ENCODE data around the gene GAREM2. TPM values are rescaled to one million over a fixed set of nuclear protein-coding genes. Genes with fewer than 3 reads are reported as not detected.

GAREM2 gene
- total RNA-seq, 1 donor from 2014 or later, result 4.2 TPM

GRCh38 chr2:26161926-26162325 is 11.0 kb upstream of the GAREM2 start:
- Histone ChIP-seq H2AFZ (ENCODE audit: low read depth, low read length) (no peak overlapping the region), H3K27me3 (ENCODE audit: insufficient read depth, low read length) (peaks cover 2% of the 10 kb centered on the region), H3K4me3 (ENCODE audit: insufficient read depth, low read depth, low read length) (no peak overlapping the region), H4K20me1 (ENCODE audit: insufficient read depth, low read length) (no peaks in the 10 kb centered on the region), H3K79me2 (ENCODE audit: insufficient read depth, low read length) (no peaks in the 10 kb centered on the region), H3K9ac (ENCODE audit: low read length) (no peak overlapping the region), H3K4me1 (ENCODE audit: insufficient read depth, low read length) (no peaks in the 10 kb centered on the region), H3K36me3 (ENCODE audit: insufficient read depth, low read length) (no peaks in the 10 kb centered on the region), H3K9me3 (ENCODE audit: insufficient read depth, low read depth, low read length) (no peaks in the 10 kb centered on the region), H3K27ac (ENCODE audit: low read depth, low read length) (no peak overlapping the region), H3K4me2 (ENCODE audit: low read length) (no peak overlapping the region)
- no peak for DNase-seq (ENCODE audit: low read depth)
- FAIRE-seq, result no peak
- TF ChIP-seq CTCF (IDR thresholded peaks at IDR 0.05; ENCODE audit: insufficient read depth, low read depth, low read length), result no peak
- Mint-ChIP-seq H3K27me3 (ENCODE audit: low read depth, unreplicated experiment) (peaks cover 3% of the 10 kb centered on the region), H3K4me3 (ENCODE audit: unreplicated experiment) (no peak overlapping the region), H3K36me3 (ENCODE audit: low read depth, unreplicated experiment) (no peaks in the 10 kb centered on the region), H3K9me3 (ENCODE audit: unreplicated experiment) (peaks cover 2% of the 10 kb centered on the region), H3K27ac (ENCODE audit: unreplicated experiment) (no peak overlapping the region), H3K4me1 (ENCODE audit: low read depth, unreplicated experiment) (no peaks in the 10 kb centered on the region)

GRCh38 chr2:26162963-26163362 is 9.9 kb upstream of the GAREM2 start:
- Histone ChIP-seq H2AFZ (ENCODE audit: low read depth, low read length) (no peak overlapping the region), H3K27me3 (ENCODE audit: insufficient read depth, low read length) (peaks cover 2% of the 10 kb centered on the region), H3K9me3 (ENCODE audit: insufficient read depth, low read depth, low read length) (no peaks in the 10 kb centered on the region), H3K4me2 (ENCODE audit: low read length) (no peak overlapping the region), H3K36me3 (ENCODE audit: insufficient read depth, low read length) (no peaks in the 10 kb centered on the region), H3K9ac (ENCODE audit: low read length) (no peak overlapping the region), H3K27ac (ENCODE audit: low read depth, low read length) (no peak overlapping the region), H4K20me1 (ENCODE audit: insufficient read depth, low read length) (no peaks in the 10 kb centered on the region), H3K4me1 (ENCODE audit: insufficient read depth, low read length) (no peaks in the 10 kb centered on the region), H3K79me2 (ENCODE audit: insufficient read depth, low read length) (no peaks in the 10 kb centered on the region), H3K4me3 (ENCODE audit: insufficient read depth, low read depth, low read length) (no peak overlapping the region)
- Mint-ChIP-seq H3K4me1 (ENCODE audit: low read depth, unreplicated experiment) (no peaks in the 10 kb centered on the region), H3K27me3 (ENCODE audit: low read depth, unreplicated experiment) (peaks cover 3% of the 10 kb centered on the region), H3K27ac (ENCODE audit: unreplicated experiment) (no peak overlapping the region), H3K9me3 (ENCODE audit: unreplicated experiment) (no peaks in the 10 kb centered on the region), H3K36me3 (ENCODE audit: low read depth, unreplicated experiment) (no peaks in the 10 kb centered on the region), H3K4me3 (ENCODE audit: unreplicated experiment) (no peak overlapping the region)
- no peak for TF ChIP-seq CTCF (IDR thresholded peaks at IDR 0.05; ENCODE audit: insufficient read depth, low read depth, low read length)
- no peak for TF ChIP-seq EZH2 (IDR thresholded peaks at IDR 0.05; ENCODE audit: insufficient read depth, low read length)
- no peak for DNase-seq (ENCODE audit: low read depth)
- FAIRE-seq, result no peak

GRCh38 chr2:26164231-26164630 is 8.7 kb upstream of the GAREM2 start:
- H3K36me3 ChIP-seq (ENCODE audit: insufficient read depth, low read length), result no peaks in the 10 kb centered on the region
- no peaks in the 10 kb centered on the region for H3K4me1 ChIP-seq (ENCODE audit: insufficient read depth, low read length)
- no peak for TF ChIP-seq EZH2 (IDR thresholded peaks at IDR 0.05; ENCODE audit: insufficient read depth, low read length)
- TF ChIP-seq CTCF (IDR thresholded peaks at IDR 0.05; ENCODE audit: insufficient read depth, low read depth, low read length), result no peak
- Mint-ChIP-seq H3K4me3 (ENCODE audit: unreplicated experiment) (no peak overlapping the region), H3K4me1 (ENCODE audit: low read depth, unreplicated experiment) (no peaks in the 10 kb centered on the region), H3K36me3 (ENCODE audit: low read depth, unreplicated experiment) (no peaks in the 10 kb centered on the region), H3K27ac (ENCODE audit: unreplicated experiment) (no peak overlapping the region), H3K27me3 (ENCODE audit: low read depth, unreplicated experiment) (peaks cover 4% of the 10 kb centered on the region), H3K9me3 (ENCODE audit: unreplicated experiment) (no peaks in the 10 kb centered on the region)
- DNase-seq (ENCODE audit: low read depth) (no peak), FAIRE-seq (no peak)
- no peak overlapping the region for H3K27ac ChIP-seq (ENCODE audit: low read depth, low read length)
- no peak overlapping the region for H3K9ac ChIP-seq (ENCODE audit: low read length)
- H3K27me3 ChIP-seq (ENCODE audit: insufficient read depth, low read length), result peaks cover 2% of the 10 kb centered on the region
- H3K4me2 ChIP-seq (ENCODE audit: low read length), result no peak overlapping the region
- H2AFZ ChIP-seq (ENCODE audit: low read depth, low read length), result no peak overlapping the region
- no peaks in the 10 kb centered on the region for H3K9me3 ChIP-seq (ENCODE audit: insufficient read depth, low read depth, low read length)
- H4K20me1 ChIP-seq (ENCODE audit: insufficient read depth, low read length), result no peaks in the 10 kb centered on the region
- no peak overlapping the region for H3K4me3 ChIP-seq (ENCODE audit: insufficient read depth, low read depth, low read length)
- H3K79me2 ChIP-seq (ENCODE audit: insufficient read depth, low read length), result no peaks in the 10 kb centered on the region
